NT2/D1 (cell line): ENCODE data around the gene ADSS1.
"Not testable (repeated sequence)": the region's sequence is repeated elsewhere in the genome, so short reads cannot be mapped to it uniquely, and the experiment has no call there.

Experiments used
- YY1 ChIP-seq: IDR thresholded peaks from 2 replicates; pipeline ENCODE4 v1.6.1; 2011; ENCODE audit not compliant: insufficient read length, insufficient read depth
- ZNF274 ChIP-seq: IDR thresholded peaks from 2 replicates; pipeline ENCODE4 v1.6.1; 2011; ENCODE audit warnings: mild to moderate bottlenecking, low read depth, low read length

DNA sequence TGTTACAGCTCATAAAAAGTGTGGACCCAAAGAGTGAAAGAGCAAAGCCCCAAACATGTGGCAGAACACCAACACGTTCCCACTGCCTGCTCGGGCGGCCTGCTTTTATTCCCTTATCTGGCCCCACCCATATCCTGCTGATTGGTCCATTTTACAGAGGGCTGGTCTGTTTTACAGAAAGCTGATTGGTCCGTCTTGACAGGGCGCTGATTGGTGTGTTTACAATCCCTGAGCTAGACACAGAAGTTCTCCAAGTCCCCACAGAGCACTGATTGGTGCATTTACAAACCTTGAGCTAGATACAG lies 26.7 kb downstream of the ADSS1 start:
- not testable (repeated sequence) for TF ChIP-seq YY1, ZNF274
